ENCODE data around the gene CTH. TPM values are rescaled to one million over a fixed set of nuclear protein-coding genes. Genes with fewer than 3 reads are reported as not detected.

The CTH gene
- total and polyA plus RNA-seq, 2 experiments from 2014 or later, result 31.0 to 34.3 TPM

DNA sequence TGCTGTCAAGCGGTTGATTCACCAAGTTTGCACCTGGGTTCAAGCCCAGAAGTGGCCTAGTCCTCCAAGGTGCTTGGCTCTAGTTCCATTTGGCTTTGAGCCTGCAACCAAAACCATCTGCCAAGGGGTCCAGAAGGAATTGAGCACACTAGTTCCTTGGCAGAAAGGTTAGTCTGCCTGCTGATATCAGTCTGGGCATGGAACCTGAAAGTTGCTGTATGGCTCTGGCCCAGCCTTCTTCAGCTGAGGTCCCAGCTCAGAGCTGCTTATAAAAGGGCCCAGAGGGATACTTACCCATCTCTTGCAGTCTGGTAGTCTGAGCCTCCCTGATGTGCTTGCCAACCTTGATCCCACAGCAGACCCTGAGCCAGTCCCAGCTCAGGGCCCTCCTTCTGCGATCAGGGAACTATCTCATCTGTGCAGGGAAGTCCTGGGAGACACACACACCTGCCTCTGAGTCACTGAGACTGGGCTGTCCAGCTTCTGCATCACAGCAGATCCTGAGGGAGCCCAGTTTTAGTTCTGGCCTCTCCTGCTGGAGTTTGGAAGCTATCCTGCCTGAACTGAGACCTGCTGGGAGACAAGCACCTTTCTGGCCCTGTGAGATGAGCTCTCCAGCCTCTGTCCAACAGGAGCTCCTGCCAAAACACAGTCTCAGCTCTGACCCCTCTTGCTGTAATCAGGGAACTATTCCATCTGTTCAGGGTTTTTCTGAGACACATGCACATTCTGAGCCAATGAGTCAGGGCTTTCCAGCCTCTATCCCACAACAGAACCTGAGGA is 75.8 kb downstream of the CTH start:
- Histone ChIP-seq H3K27me3 (ENCODE audit: insufficient read depth) (no peaks in the 10 kb centered on the region), H3K27ac (ENCODE audit: low read depth) (no peak overlapping the region), H3K4me3 (no peak overlapping the region), H2AFZ (peak overlapping the region; percentile 83; the same call in 1 of the 2 replicates), H3K4me2 (no peak overlapping the region), H4K20me1 (replicated peaks; ENCODE audit: insufficient read depth) (no peaks in the 10 kb centered on the region), H3K36me3 (ENCODE audit: insufficient read depth) (no peaks in the 10 kb centered on the region), H3K4me1 (ENCODE audit: insufficient read depth) (no peaks in the 10 kb centered on the region), H3F3A (replicated peaks; ENCODE audit: low read depth) (no peaks in the 10 kb centered on the region), H3K9me2 (ENCODE audit: insufficient read depth) (no peaks in the 10 kb centered on the region), H3K79me2 (replicated peaks; ENCODE audit: insufficient read depth) (no peaks in the 10 kb centered on the region)
- no peak overlapping the region for H3K27ac Mint-ChIP-seq
- no peaks in the 10 kb centered on the region; the same call in 2 of the 3 replicates for H3K4me1 Mint-ChIP-seq
- no peak for ATAC-seq
- no peaks in the 10 kb centered on the region for H3K27me3 Mint-ChIP-seq (ENCODE audit: insufficient read depth, low read depth, poor library complexity)
- DNase-seq (ENCODE audit: low spot score), result no peak
- TF ChIP-seq POLR2AphosphoS5 (IDR thresholded peaks at IDR 0.05; ENCODE audit: low read depth) (no peak), CREB1 (CRISPR knock-in tag; IDR thresholded peaks at IDR 0.05; ENCODE audit: low read depth) (no peak), NANOG (IDR thresholded peaks at IDR 0.05; ENCODE audit: borderline replicate concordance) (no peak), EZH2phosphoT487 (IDR thresholded peaks at IDR 0.05; ENCODE audit: unreplicated experiment) (no peak), ZNF331 (CRISPR knock-in tag; IDR thresholded peaks at IDR 0.05; ENCODE audit: low read depth) (no peak), EZH2 (IDR thresholded peaks at IDR 0.05; ENCODE audit: low read depth, unreplicated experiment) (no peak)
- TF ChIP-seq, protein P1, sequence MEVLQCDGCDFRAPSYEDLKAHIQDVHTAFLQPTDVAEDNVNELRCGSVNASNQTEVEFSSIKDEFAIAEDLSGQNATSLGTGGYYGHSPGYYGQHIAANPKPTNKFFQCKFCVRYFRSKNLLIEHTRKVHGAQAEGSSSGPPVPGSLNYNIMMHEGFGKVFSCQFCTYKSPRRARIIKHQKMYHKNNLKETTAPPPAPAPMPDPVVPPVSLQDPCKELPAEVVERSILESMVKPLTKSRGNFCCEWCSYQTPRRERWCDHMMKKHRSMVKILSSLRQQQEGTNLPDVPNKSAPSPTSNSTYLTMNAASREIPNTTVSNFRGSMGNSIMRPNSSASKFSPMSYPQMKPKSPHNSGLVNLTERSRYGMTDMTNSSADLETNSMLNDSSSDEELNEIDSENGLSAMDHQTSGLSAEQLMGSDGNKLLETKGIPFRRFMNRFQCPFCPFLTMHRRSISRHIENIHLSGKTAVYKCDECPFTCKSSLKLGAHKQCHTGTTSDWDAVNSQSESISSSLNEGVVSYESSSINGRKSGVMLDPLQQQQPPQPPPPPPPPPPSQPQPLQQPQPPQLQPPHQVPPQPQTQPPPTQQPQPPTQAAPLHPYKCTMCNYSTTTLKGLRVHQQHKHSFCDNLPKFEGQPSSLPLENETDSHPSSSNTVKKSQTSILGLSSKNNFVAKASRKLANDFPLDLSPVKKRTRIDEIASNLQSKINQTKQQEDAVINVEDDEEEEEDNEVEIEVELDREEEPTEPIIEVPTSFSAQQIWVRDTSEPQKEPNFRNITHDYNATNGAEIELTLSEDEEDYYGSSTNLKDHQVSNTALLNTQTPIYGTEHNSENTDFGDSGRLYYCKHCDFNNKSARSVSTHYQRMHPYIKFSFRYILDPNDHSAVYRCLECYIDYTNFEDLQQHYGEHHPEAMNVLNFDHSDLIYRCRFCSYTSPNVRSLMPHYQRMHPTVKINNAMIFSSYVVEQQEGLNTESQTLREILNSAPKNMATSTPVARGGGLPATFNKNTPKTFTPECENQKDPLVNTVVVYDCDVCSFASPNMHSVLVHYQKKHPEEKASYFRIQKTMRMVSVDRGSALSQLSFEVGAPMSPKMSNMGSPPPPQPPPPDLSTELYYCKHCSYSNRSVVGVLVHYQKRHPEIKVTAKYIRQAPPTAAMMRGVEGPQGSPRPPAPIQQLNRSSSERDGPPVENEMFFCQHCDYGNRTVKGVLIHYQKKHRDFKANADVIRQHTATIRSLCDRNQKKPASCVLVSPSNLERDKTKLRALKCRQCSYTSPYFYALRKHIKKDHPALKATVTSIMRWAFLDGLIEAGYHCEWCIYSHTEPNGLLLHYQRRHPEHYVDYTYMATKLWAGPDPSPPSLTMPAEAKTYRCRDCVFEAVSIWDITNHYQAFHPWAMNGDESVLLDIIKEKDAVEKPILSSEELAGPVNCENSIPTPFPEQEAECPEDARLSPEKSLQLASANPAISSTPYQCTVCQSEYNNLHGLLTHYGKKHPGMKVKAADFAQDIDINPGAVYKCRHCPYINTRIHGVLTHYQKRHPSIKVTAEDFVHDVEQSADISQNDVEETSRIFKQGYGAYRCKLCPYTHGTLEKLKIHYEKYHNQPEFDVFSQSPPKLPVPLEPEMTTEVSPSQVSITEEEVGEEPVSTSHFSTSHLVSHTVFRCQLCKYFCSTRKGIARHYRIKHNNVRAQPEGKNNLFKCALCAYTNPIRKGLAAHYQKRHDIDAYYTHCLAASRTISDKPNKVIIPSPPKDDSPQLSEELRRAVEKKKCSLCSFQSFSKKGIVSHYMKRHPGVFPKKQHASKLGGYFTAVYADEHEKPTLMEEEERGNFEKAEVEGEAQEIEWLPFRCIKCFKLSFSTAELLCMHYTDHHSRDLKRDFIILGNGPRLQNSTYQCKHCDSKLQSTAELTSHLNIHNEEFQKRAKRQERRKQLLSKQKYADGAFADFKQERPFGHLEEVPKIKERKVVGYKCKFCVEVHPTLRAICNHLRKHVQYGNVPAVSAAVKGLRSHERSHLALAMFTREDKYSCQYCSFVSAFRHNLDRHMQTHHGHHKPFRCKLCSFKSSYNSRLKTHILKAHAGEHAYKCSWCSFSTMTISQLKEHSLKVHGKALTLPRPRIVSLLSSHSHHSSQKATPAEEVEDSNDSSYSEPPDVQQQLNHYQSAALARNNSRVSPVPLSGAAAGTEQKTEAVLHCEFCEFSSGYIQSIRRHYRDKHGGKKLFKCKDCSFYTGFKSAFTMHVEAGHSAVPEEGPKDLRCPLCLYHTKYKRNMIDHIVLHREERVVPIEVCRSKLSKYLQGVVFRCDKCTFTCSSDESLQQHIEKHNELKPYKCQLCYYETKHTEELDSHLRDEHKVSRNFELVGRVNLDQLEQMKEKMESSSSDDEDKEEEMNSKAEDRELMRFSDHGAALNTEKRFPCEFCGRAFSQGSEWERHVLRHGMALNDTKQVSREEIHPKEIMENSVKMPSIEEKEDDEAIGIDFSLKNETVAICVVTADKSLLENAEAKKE (CRISPR knock-in tag; IDR thresholded peaks at IDR 0.05), result no peak
- TF ChIP-seq, protein P2, sequence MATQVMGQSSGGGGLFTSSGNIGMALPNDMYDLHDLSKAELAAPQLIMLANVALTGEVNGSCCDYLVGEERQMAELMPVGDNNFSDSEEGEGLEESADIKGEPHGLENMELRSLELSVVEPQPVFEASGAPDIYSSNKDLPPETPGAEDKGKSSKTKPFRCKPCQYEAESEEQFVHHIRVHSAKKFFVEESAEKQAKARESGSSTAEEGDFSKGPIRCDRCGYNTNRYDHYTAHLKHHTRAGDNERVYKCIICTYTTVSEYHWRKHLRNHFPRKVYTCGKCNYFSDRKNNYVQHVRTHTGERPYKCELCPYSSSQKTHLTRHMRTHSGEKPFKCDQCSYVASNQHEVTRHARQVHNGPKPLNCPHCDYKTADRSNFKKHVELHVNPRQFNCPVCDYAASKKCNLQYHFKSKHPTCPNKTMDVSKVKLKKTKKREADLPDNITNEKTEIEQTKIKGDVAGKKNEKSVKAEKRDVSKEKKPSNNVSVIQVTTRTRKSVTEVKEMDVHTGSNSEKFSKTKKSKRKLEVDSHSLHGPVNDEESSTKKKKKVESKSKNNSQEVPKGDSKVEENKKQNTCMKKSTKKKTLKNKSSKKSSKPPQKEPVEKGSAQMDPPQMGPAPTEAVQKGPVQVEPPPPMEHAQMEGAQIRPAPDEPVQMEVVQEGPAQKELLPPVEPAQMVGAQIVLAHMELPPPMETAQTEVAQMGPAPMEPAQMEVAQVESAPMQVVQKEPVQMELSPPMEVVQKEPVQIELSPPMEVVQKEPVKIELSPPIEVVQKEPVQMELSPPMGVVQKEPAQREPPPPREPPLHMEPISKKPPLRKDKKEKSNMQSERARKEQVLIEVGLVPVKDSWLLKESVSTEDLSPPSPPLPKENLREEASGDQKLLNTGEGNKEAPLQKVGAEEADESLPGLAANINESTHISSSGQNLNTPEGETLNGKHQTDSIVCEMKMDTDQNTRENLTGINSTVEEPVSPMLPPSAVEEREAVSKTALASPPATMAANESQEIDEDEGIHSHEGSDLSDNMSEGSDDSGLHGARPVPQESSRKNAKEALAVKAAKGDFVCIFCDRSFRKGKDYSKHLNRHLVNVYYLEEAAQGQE (IDR thresholded peaks at IDR 0.05; ENCODE audit: unreplicated experiment), result no peak
- TF ChIP-seq, protein P3, sequence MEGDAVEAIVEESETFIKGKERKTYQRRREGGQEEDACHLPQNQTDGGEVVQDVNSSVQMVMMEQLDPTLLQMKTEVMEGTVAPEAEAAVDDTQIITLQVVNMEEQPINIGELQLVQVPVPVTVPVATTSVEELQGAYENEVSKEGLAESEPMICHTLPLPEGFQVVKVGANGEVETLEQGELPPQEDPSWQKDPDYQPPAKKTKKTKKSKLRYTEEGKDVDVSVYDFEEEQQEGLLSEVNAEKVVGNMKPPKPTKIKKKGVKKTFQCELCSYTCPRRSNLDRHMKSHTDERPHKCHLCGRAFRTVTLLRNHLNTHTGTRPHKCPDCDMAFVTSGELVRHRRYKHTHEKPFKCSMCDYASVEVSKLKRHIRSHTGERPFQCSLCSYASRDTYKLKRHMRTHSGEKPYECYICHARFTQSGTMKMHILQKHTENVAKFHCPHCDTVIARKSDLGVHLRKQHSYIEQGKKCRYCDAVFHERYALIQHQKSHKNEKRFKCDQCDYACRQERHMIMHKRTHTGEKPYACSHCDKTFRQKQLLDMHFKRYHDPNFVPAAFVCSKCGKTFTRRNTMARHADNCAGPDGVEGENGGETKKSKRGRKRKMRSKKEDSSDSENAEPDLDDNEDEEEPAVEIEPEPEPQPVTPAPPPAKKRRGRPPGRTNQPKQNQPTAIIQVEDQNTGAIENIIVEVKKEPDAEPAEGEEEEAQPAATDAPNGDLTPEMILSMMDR (conservative IDR thresholded peaks at IDR 0.05; ENCODE audit: low read depth in 2 of 2), result no peak
- TF ChIP-seq, protein P4, sequence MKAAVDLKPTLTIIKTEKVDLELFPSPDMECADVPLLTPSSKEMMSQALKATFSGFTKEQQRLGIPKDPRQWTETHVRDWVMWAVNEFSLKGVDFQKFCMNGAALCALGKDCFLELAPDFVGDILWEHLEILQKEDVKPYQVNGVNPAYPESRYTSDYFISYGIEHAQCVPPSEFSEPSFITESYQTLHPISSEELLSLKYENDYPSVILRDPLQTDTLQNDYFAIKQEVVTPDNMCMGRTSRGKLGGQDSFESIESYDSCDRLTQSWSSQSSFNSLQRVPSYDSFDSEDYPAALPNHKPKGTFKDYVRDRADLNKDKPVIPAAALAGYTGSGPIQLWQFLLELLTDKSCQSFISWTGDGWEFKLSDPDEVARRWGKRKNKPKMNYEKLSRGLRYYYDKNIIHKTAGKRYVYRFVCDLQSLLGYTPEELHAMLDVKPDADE (IDR thresholded peaks at IDR 0.05), result no peak
- no peak overlapping the region for H3K4me3 Mint-ChIP-seq
- no peaks in the 10 kb centered on the region for H3K36me3 Mint-ChIP-seq (ENCODE audit: low read depth)
- no peaks in the 10 kb centered on the region for H3K9me3 Mint-ChIP-seq

Data from GM23338 (cell line).